GM18873 (cell line): ENCODE data around the gene DISC1.
"Not testable (repeated sequence)": the region's sequence is repeated elsewhere in the genome, so short reads cannot be mapped to it uniquely, and the experiment has no call there.

Experiments
- ATAC-seq: cut with Tn5 transposase; IDR thresholded peaks from one replicate; pipeline ENCODE4 v1.9.1; 2021; ENCODE audit warnings: mild to moderate bottlenecking, moderate library complexity, moderate number of reproducible peaks; ENCODE audit not compliant: unreplicated experiment, low FRiP score

Gene DISC1

DNA sequence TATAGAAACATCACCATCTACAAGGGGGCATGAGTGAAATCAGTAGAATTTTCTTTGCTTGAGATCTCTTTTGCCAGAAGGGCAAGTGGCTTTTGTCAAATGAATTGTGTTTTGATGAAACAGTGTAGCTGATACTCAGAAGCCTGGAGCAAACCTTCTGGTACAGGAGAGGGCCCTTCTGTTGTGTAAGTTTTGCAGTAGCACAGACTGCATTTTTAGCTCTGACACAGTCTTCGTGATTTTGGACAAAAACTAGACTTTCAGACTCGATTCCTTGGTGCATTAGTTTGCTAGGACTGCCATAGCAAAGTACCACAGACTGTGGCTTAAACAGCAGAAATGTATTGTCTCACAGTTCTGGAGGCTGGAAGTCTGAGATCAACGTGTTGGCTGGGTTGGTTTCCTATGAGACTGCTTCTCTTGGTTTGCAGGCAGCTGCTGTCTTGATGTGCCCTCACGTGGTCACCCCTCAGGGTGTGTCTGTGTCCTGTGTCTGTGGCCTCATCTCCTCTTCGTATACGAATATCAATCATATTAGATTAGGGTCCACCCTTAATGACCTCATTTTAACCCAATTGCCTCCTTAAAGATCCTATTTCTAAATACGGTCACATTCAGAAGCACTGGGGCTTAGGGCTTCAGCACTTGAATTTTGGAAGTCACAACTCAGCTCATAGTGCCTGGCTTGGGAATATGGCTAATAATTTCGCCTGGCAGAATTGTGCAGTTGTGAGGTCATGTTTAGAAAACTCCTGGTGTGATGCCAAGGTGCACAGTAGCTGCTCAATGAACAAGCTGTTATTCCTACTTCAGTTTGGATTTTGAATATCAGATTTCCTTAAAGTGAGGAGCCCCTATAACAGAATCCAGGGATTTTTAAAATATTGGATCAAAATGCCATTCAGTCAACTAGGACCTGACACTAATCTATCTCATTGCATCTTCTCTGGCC, 21.2 kb upstream of the DISC1 start:
- no peak for ATAC-seq

DNA sequence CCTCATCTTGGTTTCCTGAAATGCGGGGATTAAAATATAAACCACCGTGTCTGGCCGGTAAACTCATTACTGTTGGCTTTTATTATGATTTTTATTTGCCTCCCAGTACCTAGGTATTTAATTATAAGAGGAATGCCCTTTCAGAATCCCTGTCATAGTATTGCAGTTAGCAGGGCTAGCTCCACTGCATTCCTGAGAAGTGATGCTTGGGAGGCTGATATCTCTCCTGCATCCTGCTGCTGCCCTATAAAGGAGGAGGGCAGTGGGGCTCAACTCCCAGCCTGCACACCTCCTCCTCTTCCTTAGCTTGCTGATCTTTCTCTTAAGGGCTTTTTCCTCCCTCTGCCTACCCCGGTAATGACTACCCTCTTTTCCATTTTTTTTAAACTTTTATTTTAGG, 19.9 kb upstream of the DISC1 start:
- ATAC-seq = no peak

DNA sequence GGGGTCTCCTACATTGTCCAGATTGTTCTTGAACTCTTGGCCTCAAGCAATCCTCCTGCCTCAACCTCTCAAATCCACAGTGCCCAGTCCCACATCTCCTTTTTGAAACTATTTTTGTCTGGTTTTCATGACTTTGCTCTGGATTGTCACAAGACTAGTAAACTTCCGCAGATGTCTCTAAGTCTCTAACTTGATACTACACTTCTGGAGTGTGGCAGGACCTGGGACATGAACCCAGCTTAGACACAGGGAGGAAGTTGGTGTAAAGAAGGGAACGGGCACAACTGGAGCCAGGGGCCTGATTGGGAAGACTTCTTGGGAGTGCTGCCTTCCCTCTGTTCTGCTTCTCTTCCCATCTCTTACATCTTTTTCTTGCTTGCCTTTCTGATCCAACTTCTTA, 16.2 kb upstream of the DISC1 start:
- no peak for ATAC-seq

DNA sequence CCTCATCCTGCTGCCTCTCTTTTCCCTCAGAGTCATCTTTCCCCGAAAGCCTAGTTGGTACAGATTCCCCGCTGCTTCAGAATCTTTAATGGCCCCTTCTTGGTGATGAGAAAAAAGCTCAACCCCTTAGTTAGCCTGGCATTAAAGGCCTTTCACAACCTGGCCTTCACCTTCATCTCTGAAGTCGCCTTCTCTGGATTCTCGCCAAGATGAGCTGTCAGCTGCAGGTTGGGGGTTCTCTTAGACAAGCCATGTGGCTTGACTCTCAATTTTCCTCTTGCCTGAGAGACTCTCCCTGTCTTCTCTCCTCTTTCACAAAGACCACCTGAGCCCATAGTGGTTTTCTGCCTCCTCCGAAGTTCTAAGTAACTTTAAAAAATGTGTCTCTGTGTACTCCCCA, 15.5 kb upstream of the DISC1 start:
- ATAC-seq = no peak

GRCh38 chr1:231611851-231612250, 14.7 kb upstream of the DISC1 start:
- no peak for ATAC-seq

GRCh38 chr1:231612393-231613089, 14.0 kb upstream of the DISC1 start:
- peak; percentile 95 for ATAC-seq

DNA sequence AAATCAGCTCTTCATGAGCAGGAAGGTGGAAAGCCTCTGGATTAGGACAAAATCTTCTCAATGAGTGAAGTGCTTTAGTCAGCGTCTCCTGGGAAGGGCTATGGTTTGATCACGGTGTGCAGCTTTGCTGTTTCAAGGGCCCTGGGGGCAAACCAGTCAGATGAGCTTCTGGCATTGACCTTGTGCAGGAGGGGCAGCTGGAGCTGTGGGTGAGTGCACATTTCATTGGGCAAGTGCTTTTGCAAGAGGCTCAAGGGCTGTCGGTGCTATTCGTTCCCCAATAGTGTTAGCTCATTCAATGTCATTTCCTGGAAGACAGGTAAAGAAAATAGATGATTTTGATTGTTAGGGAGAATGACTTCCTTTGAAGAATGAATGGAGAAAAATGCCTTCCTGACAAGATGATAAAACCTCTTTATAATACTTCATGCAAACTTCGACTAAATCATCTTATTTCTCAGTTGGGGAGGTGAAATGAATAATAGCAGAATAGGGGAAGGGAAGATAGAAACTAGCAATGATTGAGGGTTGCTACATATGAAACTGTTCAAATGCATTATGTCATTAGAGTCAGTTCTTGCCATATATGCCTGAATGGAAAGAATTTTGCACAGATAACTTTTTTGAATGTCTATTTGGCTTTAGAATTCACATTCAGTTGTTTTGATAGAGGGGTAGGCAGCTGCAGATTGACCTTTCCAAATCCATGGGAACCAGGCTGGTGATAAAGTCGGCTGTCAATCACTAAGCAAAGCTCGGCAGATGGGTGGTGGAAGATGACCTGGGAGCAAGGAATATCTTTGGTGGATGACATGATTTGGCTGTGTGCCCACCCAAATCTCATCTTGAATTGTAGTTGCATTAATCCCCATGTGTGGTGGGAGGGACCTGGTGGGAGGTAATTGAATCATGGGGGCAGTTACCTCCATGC, 12.9 kb upstream of the DISC1 start:
- ATAC-seq = no peak

- no peak for ATAC-seq
Observed at GRCh38 chr1:231616667-231617066, 9.9 kb upstream of the DISC1 start.

GRCh38 chr1:231618609-231619256, 7.9 kb upstream of the DISC1 start:
- ATAC-seq = no peak

DNA sequence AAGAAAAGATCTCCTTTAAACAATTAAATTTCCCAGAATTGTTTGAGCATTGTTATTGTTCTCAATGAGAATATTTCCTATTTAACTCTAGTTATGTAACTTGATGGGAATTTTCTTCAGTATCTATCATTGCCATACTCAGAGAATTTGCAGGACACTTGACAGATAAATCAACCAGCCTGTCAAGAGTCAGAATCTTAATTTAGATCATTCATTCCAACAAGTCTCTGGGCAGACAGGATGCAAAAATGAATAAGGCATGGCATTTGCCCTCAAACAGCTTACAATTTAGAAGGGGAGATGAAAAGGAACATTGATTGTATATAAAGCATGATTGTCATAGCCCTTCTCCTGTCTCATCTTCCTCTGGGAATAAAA, 7.3 kb upstream of the DISC1 start:
- no peak for ATAC-seq

DNA sequence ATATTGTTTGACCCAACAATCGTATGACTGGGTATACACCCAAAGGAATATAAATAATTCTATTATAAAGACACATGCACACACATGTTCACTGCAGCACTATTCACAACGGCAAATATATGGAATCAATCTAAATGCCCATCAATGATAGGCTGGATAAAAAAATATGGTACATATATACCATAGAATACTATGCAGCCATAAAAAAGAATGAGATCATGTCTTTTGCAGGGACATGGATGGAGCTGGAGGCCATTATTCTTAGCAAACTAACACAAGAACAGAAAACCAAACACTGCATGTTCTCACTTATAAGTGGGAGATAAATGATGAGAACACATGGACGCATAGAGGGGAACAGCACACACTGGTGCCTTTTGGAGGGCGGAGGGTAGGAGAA, 1.5 kb upstream of the DISC1 start:
- ATAC-seq = not testable (repeated sequence)

GRCh38 chr1:231625975-231626534, 535 bp upstream of the DISC1 start:
- ATAC-seq = no peak

DNA sequence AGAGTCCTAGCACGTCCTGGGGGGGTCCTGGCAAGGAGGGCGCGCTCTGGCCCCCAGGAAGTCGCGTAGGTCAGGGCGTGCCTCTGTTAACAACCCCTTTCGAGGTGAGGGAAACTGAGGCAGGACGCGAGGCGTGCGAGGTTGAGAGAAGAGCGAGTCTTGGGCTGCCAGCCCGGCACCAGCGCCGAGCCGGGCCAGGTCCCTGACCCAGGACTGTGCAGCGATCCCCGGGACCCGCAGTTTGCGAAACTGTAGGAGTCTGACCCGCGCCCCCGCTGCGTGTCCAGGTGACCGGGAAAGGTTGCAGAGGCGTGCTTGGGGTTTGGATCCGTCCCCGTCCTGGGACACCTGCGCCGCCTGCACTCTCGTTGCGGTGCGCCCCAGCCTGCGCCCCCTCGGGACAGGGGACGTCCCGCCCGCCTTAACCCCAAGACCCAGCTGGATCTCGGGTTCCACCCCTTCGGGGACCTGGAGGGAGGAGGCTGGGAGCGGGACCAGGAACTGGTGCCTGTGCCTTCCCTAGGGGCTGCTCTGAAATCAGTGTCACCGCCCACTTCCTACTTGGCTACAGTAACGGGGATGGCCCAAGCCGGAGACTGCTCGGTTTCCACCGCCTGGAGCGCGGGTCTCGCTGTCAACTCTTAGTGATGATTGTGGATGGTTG, 493 bp downstream of the DISC1 start:
- no peak for ATAC-seq

- ATAC-seq = no peak
Observed at GRCh38 chr1:231628207-231628876, 1.8 kb downstream of the DISC1 start.

GRCh38 chr1:231629132-231629531, 2.5 kb downstream of the DISC1 start:
- ATAC-seq = no peak

DNA sequence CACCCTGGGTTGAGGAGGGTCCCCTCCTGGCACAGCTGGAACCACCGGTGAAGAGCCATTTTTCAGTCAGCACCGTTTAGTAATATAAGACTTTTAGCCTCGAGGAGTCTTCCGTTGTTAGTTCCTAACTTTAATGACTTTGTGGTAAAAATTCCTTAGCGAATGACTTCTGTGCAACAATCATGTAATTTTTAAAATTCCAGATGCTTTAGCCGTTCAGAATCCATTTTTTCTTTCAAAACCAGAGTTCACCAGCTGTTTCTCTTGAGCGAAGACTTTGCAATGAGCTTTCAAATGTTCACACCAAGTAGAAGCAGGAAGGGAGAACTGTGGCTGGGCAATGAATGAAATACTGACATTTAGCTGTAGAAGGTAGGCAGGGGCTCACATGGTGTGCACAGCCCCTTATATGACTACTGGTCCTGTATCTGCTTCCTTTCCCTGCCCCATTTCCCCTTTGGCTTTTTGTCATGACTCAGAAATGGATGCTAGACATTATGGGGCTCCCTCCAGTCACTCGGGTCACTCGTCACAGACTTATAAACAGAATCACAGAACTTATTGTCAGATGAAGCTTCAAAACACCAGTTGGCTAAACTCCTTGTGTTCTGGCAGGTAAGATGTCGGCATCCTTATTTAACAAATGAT, 4.1 kb downstream of the DISC1 start:
- ATAC-seq = no peak

DNA sequence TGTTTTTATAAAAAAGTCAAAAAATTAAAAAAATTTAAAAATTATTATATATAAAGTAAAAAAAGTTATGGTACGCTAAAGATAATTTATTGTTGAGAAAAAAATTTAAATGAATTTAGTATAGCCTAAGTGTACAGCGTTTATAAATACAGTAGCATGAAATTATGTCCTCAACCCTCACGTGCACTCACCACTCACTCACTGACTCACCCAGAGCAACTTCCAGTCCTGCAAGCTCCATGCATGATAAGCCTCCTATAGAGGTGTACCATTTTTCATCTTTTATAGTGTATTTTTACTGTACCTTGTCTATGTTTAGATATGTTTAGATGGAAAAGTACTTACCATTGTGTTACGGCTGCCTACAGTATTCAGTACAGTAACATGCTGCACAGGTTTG, 5.1 kb downstream of the DISC1 start:
- ATAC-seq = no peak

GRCh38 chr1:231632119-231632518, 5.5 kb downstream of the DISC1 start:
- ATAC-seq = no peak
